HEK293T (cell line): ENCODE results near the gene TAAR6.

Source experiments
- CTCF ChIA-PET: fragments of 350-600 bp; formaldehyde crosslinking; extraction: SDS; loops from one replicate; lab custom pipeline; 2021; ENCODE audit warnings: antibody characterized with exemption, inconsistent platforms; lab: Yijun Ruan, JAX
- POLR2A ChIA-PET: fragments of 350-600 bp; formaldehyde crosslinking; extraction: SDS; loops from one replicate; lab custom pipeline; 2020; ENCODE audit warnings: antibody characterized with exemption, inconsistent platforms; lab: Yijun Ruan, JAX
- DNase-seq: peaks from one replicate; pipeline ENCODE4 v3.0.0; 2012; ENCODE audit warnings: mixed read lengths; ENCODE audit errors: extremely low spot score
- ARNT ChIP-seq: fragments of 450-650 bp; IDR thresholded peaks from 2 replicates; pipeline ENCODE4 v1.6.1; 2017; ENCODE audit warnings: mild to moderate bottlenecking
- BHLHE40 ChIP-seq: fragments of 450-650 bp; IDR thresholded peaks from 2 replicates; pipeline ENCODE4 v1.6.1; 2016; ENCODE audit warnings: mild to moderate bottlenecking, moderate library complexity, borderline replicate concordance
- CTBP1 ChIP-seq: fragments of 450-650 bp; IDR thresholded peaks from 2 replicates; pipeline ENCODE4 v1.6.1; 2016; ENCODE audit warnings: borderline replicate concordance
- ELF4 ChIP-seq: fragments of 450-650 bp; IDR thresholded peaks from 2 replicates; pipeline ENCODE4 v1.6.1; 2017; ENCODE audit warnings: antibody characterized with exemption
- FOXA1 ChIP-seq: fragments of 450-650 bp; IDR thresholded peaks from 2 replicates; pipeline ENCODE4 v1.6.1; 2016; ENCODE audit warnings: mild to moderate bottlenecking
- FOXK2 ChIP-seq: fragments of 450-650 bp; IDR thresholded peaks from 2 replicates; pipeline ENCODE4 v1.6.1; 2016; ENCODE audit warnings: mild to moderate bottlenecking
- FOXM1 ChIP-seq: fragments of 450-650 bp; IDR thresholded peaks from 2 replicates; pipeline ENCODE4 v1.6.1; 2017; ENCODE audit warnings: mild to moderate bottlenecking, borderline replicate concordance
- HDGF ChIP-seq: fragments of 450-650 bp; IDR thresholded peaks from 2 replicates; pipeline ENCODE4 v1.6.1; 2017; ENCODE audit warnings: antibody characterized with exemption, borderline replicate concordance
- L3MBTL2 ChIP-seq: fragments of 450-650 bp; conservative IDR thresholded peaks from 2 replicates; pipeline ENCODE4 v1.6.1; 2016; ENCODE audit warnings: mild to moderate bottlenecking
- LEF1 ChIP-seq: fragments of 450-650 bp; IDR thresholded peaks from 2 replicates; pipeline ENCODE4 v1.6.1; 2017; ENCODE audit warnings: mild to moderate bottlenecking, borderline replicate concordance
- NFRKB ChIP-seq: fragments of 450-650 bp; IDR thresholded peaks from 2 replicates; pipeline ENCODE4 v1.6.1; 2016; ENCODE audit warnings: mild to moderate bottlenecking, moderate library complexity
- PKNOX1 ChIP-seq: fragments of 450-650 bp; IDR thresholded peaks from 2 replicates; pipeline ENCODE4 v1.6.1; 2016
- SP1 ChIP-seq: fragments of 450-650 bp; IDR thresholded peaks from 2 replicates; pipeline ENCODE4 v1.6.1; 2017
- SUZ12 ChIP-seq: fragments of 450-650 bp; IDR thresholded peaks from 2 replicates; pipeline ENCODE4 v1.6.1; 2016; ENCODE audit warnings: mild to moderate bottlenecking
- TARDBP ChIP-seq: fragments of 450-650 bp; IDR thresholded peaks from 2 replicates; pipeline ENCODE4 v1.6.1; 2016
- ZNF384 ChIP-seq: fragments of 450-650 bp; IDR thresholded peaks from 2 replicates; pipeline ENCODE4 v1.6.1; 2016

TAAR6 gene

GRCh38 chr6:132584698-132585097 is 14.6 kb downstream of the TAAR6 start:
- POLR2A ChIA-PET = no interaction called here
- TF ChIP-seq FOXA1 (no peak), ZNF384 (no peak), PKNOX1 (no peak), SP1 (no peak), ARNT (no peak), HDGF (no peak), LEF1 (no peak), BHLHE40 (no peak), CTBP1 (no peak), FOXM1 (no peak), TARDBP (no peak), FOXK2 (no peak), NFRKB (no peak), ELF4 (no peak)
- no peak for DNase-seq
- CTCF ChIA-PET = interaction anchor here (0.8 kb wide), 1 partner anchor 12 kb away, joined by 3 read pairs; no protein-coding TSS in a partner anchor

- CTCF ChIA-PET = no interaction called here
- no peak for TF ChIP-seq FOXA1
- no peak for TF ChIP-seq TARDBP
- no peak for TF ChIP-seq CTBP1
- TF ChIP-seq FOXK2 = no peak
- TF ChIP-seq ARNT = no peak
- TF ChIP-seq ZNF384 = no peak
- TF ChIP-seq HDGF = no peak
- no peak for TF ChIP-seq NFRKB
- TF ChIP-seq SUZ12 = no peak
- TF ChIP-seq PKNOX1 = no peak
- no peak for TF ChIP-seq LEF1
- no peak for TF ChIP-seq SP1
- no peak for TF ChIP-seq ELF4
- no peak for TF ChIP-seq FOXM1
- POLR2A ChIA-PET = no interaction called here
- DNase-seq = no peak
Measured at GRCh38 chr6:132587424-132587823, 17.3 kb downstream of the TAAR6 start.

DNA sequence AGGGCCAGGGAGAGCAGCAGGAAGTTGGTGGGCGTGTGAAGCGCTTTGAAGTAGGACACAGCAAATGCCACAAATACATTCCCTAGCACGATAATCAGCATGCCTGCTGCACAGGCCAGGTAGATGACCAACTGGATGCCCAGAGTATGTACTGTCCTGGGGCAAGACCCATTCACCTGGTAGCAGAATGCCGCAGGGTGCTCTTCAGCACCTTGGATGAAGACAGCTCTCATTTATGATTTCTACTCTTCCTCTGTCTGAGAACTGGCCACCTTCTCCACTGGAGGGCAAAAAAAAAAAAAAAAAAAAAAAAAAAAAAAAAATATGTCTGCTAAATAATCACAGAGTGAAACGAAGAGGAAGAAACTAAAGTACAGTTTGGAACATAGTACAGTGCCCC is 19.3 kb downstream of the TAAR6 start, which contains the start of gene TAAR5:
TAAR5 (minus strand) TSS at position 288 of the 400 bp plus-strand sequence; CDS start at position 233, 55 bp downstream.
- ChIA-PET CTCF (interaction anchor here (1.0 kb wide), 1 partner anchor 9 kb away, joined by 3 read pairs; no protein-coding TSS in a partner anchor), POLR2A (no interaction called here)
- no peak for TF ChIP-seq CTBP1
- no peak for TF ChIP-seq TARDBP
- TF ChIP-seq SP1 = no peak
- DNase-seq = no peak

DNA sequence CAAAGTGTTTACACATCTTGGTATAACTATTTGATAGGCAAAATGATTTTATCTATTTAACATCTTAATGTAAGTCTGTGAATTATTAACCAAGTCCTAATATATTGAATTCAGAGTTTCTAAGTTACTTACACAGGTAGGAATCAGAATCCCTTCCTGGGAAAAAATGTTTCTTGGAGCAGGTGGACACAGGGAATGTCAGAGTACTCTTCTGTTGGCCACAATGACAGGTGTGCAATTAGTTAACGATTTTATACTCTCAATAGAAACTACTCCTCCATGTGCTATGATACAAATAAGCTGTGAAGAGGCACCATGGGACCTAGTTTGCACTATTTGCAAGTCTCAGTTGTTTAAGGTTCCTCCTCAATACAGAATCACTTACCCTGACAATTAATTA is 20.2 kb downstream of the TAAR6 start:
- ChIA-PET POLR2A (no interaction called here), CTCF (interaction anchor here (1.0 kb wide), 1 partner anchor 8 kb away, joined by 3 read pairs; no protein-coding TSS in a partner anchor)
- no peak for DNase-seq
- TF ChIP-seq TARDBP = no peak
- TF ChIP-seq FOXM1 = no peak
- no peak for TF ChIP-seq PKNOX1
- TF ChIP-seq LEF1 = no peak
- TF ChIP-seq HDGF = no peak
- TF ChIP-seq ARNT = no peak
- no peak for TF ChIP-seq BHLHE40
- TF ChIP-seq ZNF384 = no peak
- no peak for TF ChIP-seq CTBP1
- no peak for TF ChIP-seq FOXK2
- TF ChIP-seq ELF4 = no peak

DNA sequence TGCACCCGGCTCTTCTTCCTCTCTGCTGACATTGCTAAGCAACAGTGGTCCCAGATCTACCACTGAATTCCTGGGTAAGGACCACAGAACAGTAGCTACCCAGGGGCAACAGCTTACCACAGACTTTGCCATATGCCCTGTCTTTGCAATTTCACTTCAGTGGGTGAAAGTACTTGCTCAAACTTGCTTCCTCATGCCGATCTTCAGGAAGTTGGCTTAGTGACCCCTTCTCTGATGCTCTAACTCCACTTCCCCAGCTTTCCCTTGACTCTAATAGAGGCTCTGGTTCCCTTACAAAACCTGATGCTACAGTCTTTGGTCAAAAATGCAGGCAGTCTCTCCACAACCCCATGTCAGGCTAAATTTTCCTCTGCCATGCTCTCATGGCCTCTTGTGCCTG is 22.7 kb downstream of the TAAR6 start:
- TF ChIP-seq PKNOX1 (no peak), CTBP1 (no peak), HDGF (no peak), ELF4 (no peak), L3MBTL2 (no peak), ZNF384 (no peak), FOXM1 (no peak), FOXA1 (no peak), SUZ12 (no peak), BHLHE40 (no peak), NFRKB (no peak), LEF1 (no peak), TARDBP (no peak)
- no peak for DNase-seq
- ChIA-PET CTCF (no interaction called here), POLR2A (no interaction called here)

- DNase-seq = no peak
- ChIA-PET CTCF (interaction anchor here (0.7 kb wide), 1 partner anchor 128 kb away, joined by 3 read pairs; no protein-coding TSS in a partner anchor), POLR2A (interaction anchor here (0.6 kb wide), 1 partner anchor 25 kb away, joined by 3 read pairs; no protein-coding TSS in a partner anchor)
- TF ChIP-seq TARDBP (no peak), FOXM1 (no peak), ARNT (no peak), FOXK2 (no peak), SUZ12 (no peak)
Measured at GRCh38 chr6:132596201-132596600, 26.1 kb downstream of the TAAR6 start.
